GM23338 (cell line): ENCODE data around the gene PATE2. TPM values are rescaled to one million over a fixed set of nuclear protein-coding genes. Genes with fewer than 3 reads are reported as not detected.

ENCODE experiments used
- ATAC-seq: fragments of 200-7000 bp; cut with Tn5 transposase; 3 replicates; pipeline ENCODE4 v1.9.1; 2020
- DNase-seq: peaks from one replicate; pipeline ENCODE4 v3.0.0-alpha.2; 2015; ENCODE audit warnings: low spot score
- H2AFZ ChIP-seq: fragments of 200-600 bp; sonication (generic); 2 replicates; pipeline ENCODE4 v1.8.0; 2016; ENCODE audit warnings: antibody characterized with exemption, mild to moderate bottlenecking, moderate library complexity
- H3F3A ChIP-seq: fragments of 200-600 bp; sonication (generic); replicated peaks from 2 replicates; pipeline ENCODE4 v1.8.0; 2017; ENCODE audit warnings: antibody characterized with exemption, mixed run types, low read depth
- H3K27ac ChIP-seq: fragments of 200-600 bp; sonication (generic); 2 replicates; pipeline ENCODE4 v1.6.1; 2016; ENCODE audit warnings: low read depth
- H3K27me3 ChIP-seq: fragments of 200-600 bp; sonication (generic); 2 replicates; pipeline ENCODE4 v1.8.0; 2016; ENCODE audit warnings: mild to moderate bottlenecking, mixed run types, moderate library complexity; ENCODE audit not compliant: insufficient read depth
- H3K36me3 ChIP-seq: fragments of 200-600 bp; sonication (generic); 2 replicates; pipeline ENCODE4 v1.8.0; 2016; ENCODE audit warnings: mild to moderate bottlenecking; ENCODE audit not compliant: insufficient read depth
- H3K4me1 ChIP-seq: fragments of 200-600 bp; sonication (generic); 2 replicates; pipeline ENCODE4 v1.8.0; 2016; ENCODE audit warnings: mild to moderate bottlenecking, moderate library complexity; ENCODE audit not compliant: insufficient read depth
- H3K4me2 ChIP-seq: fragments of 200-600 bp; sonication (generic); 2 replicates; pipeline ENCODE4 v1.7.1; 2017; ENCODE audit warnings: mixed run types
- H3K4me3 ChIP-seq: fragments of 200-600 bp; sonication (generic); 2 replicates; pipeline ENCODE4 v1.6.1; 2016; ENCODE audit warnings: mixed run types
- H3K79me2 ChIP-seq: fragments of 200-600 bp; sonication (generic); replicated peaks from 2 replicates; pipeline ENCODE4 v1.8.0; 2017; ENCODE audit warnings: mild to moderate bottlenecking; ENCODE audit not compliant: insufficient read depth
- H3K9me2 ChIP-seq: fragments of 200-600 bp; sonication (generic); 2 replicates; pipeline ENCODE4 v1.8.0; 2017; ENCODE audit not compliant: insufficient read depth
- H4K20me1 ChIP-seq: fragments of 200-600 bp; sonication (generic); replicated peaks from 2 replicates; pipeline ENCODE4 v1.8.0; 2017; ENCODE audit warnings: mild to moderate bottlenecking; ENCODE audit not compliant: insufficient read depth
- H3K27ac Mint-ChIP-seq: 2 replicates; pipeline ENCODE4 v1.8.0; 2020; ENCODE audit warnings: inconsistent platforms, mild to moderate bottlenecking, moderate library complexity, mixed read lengths
- H3K27me3 Mint-ChIP-seq: 3 replicates; pipeline ENCODE4 v1.8.0; 2022; ENCODE audit warnings: low read depth, mild to moderate bottlenecking, moderate library complexity, mixed read lengths, inconsistent platforms; ENCODE audit not compliant: insufficient read depth, poor library complexity
- H3K36me3 Mint-ChIP-seq: 3 replicates; pipeline ENCODE4 v1.8.0; 2021; ENCODE audit warnings: low read depth, mild to moderate bottlenecking, inconsistent platforms, moderate library complexity, mixed read lengths
- H3K4me1 Mint-ChIP-seq: 3 replicates; pipeline ENCODE4 v1.8.0; 2020; ENCODE audit warnings: mild to moderate bottlenecking, inconsistent platforms, mixed read lengths
- H3K4me3 Mint-ChIP-seq: 3 replicates; pipeline ENCODE4 v1.8.0; 2021; ENCODE audit warnings: moderate library complexity, mild to moderate bottlenecking, inconsistent platforms, mixed read lengths
- H3K9me3 Mint-ChIP-seq: 3 replicates; pipeline ENCODE4 v1.8.0; 2020; ENCODE audit warnings: moderate library complexity, mild to moderate bottlenecking, inconsistent platforms, mixed read lengths
- CREB1 ChIP-seq: fragments of 250-450 bp; sonication (Bioruptor Pico); IDR thresholded peaks from 2 replicates; pipeline ENCODE4 v1.5.0; 2020; ENCODE audit warnings: low read depth, mild to moderate bottlenecking, moderate library complexity
- EZH2 ChIP-seq: fragments of 200-600 bp; sonication (generic); IDR thresholded peaks from one replicate; pipeline ENCODE4 v1.8.0; 2017; ENCODE audit warnings: antibody characterized with exemption, mild to moderate bottlenecking, low read depth; ENCODE audit not compliant: unreplicated experiment
- EZH2phosphoT487 ChIP-seq: fragments of 200-600 bp; sonication (generic); IDR thresholded peaks from one replicate; pipeline ENCODE4 v1.8.1; 2018; ENCODE audit warnings: antibody characterized with exemption; ENCODE audit not compliant: unreplicated experiment
- JUNB ChIP-seq: IDR thresholded peaks from one replicate; pipeline ENCODE4 v1.6.1; 2016; ENCODE audit warnings: antibody characterized with exemption; ENCODE audit not compliant: unreplicated experiment
- NANOG ChIP-seq: IDR thresholded peaks from 2 replicates; pipeline ENCODE4 v1.6.1; 2016; ENCODE audit warnings: antibody characterized with exemption, borderline replicate concordance
- ZNF331 ChIP-seq: fragments of 250-450 bp; sonication (Bioruptor Pico); IDR thresholded peaks from 2 replicates; pipeline ENCODE4 v1.5.0; 2020; ENCODE audit warnings: low read depth, mild to moderate bottlenecking, moderate library complexity
- polyA plus RNA-seq: library from polyadenylated mRNA; unstranded; fragments of >200 nt; fragmentation: Nextera tagmentation; extraction: Ambion mirVana; gene quantifications from 2 replicates; pipeline ENCODE4 v1.2.1, GENCODE V29; 2016
- total RNA-seq: library from RNA; depleted of rRNA; stranded (reverse); fragments of >200 nt; shearing (Covaris generic); gene quantifications from 2 replicates; pipeline ENCODE4 v1.2.3, GENCODE V29; 2014
- TF ChIP-seq, protein P1 (sequence below): fragments of 250-450 bp; sonication (Bioruptor Pico); IDR thresholded peaks from 2 replicates; pipeline ENCODE4 v1.5.0; 2020; ENCODE audit warnings: mild to moderate bottlenecking, moderate library complexity
- TF ChIP-seq, protein P2 (sequence below), 2 experiments: fragments of 200-600 bp in 1 of 2; sonication (generic) in 1 of 2; conservative IDR thresholded peaks; 2 replicates each; pipeline versions ENCODE4 v1.5.1 to v1.6.1; 2016 to 2017; ENCODE audit warnings: antibody characterized with exemption in 2 of 2, low read depth in 2 of 2, mild to moderate bottlenecking in 2 of 2, moderate library complexity in 1 of 2
- TF ChIP-seq, protein P3 (sequence below): IDR thresholded peaks from one replicate; pipeline ENCODE4 v1.6.1; 2018; ENCODE audit warnings: antibody characterized with exemption; ENCODE audit not compliant: unreplicated experiment

The PATE2 gene
- total and polyA plus RNA-seq, 2 experiments from 2014 or later, result 0.16 TPM; not detected in 1

DNA sequence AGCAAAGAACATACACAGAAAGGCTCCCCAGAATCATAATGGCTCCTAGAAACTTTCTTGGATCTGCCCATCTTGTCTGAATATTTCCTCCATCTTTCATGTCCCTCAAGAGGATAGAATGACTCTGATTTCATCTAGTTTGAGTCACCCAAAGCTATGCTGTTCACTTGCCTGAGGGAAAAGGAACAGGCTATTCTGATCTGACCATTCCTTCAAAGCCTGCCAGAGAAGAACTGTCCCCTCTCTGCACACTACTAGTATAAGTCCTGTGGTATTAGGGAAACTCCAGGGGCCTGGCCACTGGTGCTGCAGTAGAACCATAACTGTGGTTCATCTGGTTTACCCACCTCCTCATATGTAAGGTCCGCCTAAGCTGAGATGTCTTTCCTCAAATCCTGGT, 34.9 kb downstream of the PATE2 start:
- Histone ChIP-seq H3K4me2 (no peak overlapping the region), H3K4me3 (no peak overlapping the region), H3K27ac (no peak overlapping the region), H3K27me3 (no peaks in the 10 kb centered on the region), H3K36me3 (no peaks in the 10 kb centered on the region), H3K79me2 (no peaks in the 10 kb centered on the region), H3K4me1 (no peaks in the 10 kb centered on the region), H3F3A (no peaks in the 10 kb centered on the region), H2AFZ (no peak overlapping the region), H3K9me2 (no peaks in the 10 kb centered on the region), H4K20me1 (no peaks in the 10 kb centered on the region)
- Mint-ChIP-seq H3K4me1 (no peaks in the 10 kb centered on the region), H3K36me3 (no peaks in the 10 kb centered on the region), H3K27ac (no peak overlapping the region), H3K9me3 (no peaks in the 10 kb centered on the region), H3K27me3 (no peaks in the 10 kb centered on the region), H3K4me3 (no peak overlapping the region)
- TF ChIP-seq, protein P1, sequence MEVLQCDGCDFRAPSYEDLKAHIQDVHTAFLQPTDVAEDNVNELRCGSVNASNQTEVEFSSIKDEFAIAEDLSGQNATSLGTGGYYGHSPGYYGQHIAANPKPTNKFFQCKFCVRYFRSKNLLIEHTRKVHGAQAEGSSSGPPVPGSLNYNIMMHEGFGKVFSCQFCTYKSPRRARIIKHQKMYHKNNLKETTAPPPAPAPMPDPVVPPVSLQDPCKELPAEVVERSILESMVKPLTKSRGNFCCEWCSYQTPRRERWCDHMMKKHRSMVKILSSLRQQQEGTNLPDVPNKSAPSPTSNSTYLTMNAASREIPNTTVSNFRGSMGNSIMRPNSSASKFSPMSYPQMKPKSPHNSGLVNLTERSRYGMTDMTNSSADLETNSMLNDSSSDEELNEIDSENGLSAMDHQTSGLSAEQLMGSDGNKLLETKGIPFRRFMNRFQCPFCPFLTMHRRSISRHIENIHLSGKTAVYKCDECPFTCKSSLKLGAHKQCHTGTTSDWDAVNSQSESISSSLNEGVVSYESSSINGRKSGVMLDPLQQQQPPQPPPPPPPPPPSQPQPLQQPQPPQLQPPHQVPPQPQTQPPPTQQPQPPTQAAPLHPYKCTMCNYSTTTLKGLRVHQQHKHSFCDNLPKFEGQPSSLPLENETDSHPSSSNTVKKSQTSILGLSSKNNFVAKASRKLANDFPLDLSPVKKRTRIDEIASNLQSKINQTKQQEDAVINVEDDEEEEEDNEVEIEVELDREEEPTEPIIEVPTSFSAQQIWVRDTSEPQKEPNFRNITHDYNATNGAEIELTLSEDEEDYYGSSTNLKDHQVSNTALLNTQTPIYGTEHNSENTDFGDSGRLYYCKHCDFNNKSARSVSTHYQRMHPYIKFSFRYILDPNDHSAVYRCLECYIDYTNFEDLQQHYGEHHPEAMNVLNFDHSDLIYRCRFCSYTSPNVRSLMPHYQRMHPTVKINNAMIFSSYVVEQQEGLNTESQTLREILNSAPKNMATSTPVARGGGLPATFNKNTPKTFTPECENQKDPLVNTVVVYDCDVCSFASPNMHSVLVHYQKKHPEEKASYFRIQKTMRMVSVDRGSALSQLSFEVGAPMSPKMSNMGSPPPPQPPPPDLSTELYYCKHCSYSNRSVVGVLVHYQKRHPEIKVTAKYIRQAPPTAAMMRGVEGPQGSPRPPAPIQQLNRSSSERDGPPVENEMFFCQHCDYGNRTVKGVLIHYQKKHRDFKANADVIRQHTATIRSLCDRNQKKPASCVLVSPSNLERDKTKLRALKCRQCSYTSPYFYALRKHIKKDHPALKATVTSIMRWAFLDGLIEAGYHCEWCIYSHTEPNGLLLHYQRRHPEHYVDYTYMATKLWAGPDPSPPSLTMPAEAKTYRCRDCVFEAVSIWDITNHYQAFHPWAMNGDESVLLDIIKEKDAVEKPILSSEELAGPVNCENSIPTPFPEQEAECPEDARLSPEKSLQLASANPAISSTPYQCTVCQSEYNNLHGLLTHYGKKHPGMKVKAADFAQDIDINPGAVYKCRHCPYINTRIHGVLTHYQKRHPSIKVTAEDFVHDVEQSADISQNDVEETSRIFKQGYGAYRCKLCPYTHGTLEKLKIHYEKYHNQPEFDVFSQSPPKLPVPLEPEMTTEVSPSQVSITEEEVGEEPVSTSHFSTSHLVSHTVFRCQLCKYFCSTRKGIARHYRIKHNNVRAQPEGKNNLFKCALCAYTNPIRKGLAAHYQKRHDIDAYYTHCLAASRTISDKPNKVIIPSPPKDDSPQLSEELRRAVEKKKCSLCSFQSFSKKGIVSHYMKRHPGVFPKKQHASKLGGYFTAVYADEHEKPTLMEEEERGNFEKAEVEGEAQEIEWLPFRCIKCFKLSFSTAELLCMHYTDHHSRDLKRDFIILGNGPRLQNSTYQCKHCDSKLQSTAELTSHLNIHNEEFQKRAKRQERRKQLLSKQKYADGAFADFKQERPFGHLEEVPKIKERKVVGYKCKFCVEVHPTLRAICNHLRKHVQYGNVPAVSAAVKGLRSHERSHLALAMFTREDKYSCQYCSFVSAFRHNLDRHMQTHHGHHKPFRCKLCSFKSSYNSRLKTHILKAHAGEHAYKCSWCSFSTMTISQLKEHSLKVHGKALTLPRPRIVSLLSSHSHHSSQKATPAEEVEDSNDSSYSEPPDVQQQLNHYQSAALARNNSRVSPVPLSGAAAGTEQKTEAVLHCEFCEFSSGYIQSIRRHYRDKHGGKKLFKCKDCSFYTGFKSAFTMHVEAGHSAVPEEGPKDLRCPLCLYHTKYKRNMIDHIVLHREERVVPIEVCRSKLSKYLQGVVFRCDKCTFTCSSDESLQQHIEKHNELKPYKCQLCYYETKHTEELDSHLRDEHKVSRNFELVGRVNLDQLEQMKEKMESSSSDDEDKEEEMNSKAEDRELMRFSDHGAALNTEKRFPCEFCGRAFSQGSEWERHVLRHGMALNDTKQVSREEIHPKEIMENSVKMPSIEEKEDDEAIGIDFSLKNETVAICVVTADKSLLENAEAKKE (CRISPR knock-in tag), result no peak
- no peak for TF ChIP-seq ZNF331 (CRISPR knock-in tag)
- no peak for TF ChIP-seq CREB1
- TF ChIP-seq, protein P2, sequence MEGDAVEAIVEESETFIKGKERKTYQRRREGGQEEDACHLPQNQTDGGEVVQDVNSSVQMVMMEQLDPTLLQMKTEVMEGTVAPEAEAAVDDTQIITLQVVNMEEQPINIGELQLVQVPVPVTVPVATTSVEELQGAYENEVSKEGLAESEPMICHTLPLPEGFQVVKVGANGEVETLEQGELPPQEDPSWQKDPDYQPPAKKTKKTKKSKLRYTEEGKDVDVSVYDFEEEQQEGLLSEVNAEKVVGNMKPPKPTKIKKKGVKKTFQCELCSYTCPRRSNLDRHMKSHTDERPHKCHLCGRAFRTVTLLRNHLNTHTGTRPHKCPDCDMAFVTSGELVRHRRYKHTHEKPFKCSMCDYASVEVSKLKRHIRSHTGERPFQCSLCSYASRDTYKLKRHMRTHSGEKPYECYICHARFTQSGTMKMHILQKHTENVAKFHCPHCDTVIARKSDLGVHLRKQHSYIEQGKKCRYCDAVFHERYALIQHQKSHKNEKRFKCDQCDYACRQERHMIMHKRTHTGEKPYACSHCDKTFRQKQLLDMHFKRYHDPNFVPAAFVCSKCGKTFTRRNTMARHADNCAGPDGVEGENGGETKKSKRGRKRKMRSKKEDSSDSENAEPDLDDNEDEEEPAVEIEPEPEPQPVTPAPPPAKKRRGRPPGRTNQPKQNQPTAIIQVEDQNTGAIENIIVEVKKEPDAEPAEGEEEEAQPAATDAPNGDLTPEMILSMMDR (conservative IDR thresholded peaks at IDR 0.05; ENCODE audit: low read depth in 2 of 2), result no peak
- TF ChIP-seq, protein P3, sequence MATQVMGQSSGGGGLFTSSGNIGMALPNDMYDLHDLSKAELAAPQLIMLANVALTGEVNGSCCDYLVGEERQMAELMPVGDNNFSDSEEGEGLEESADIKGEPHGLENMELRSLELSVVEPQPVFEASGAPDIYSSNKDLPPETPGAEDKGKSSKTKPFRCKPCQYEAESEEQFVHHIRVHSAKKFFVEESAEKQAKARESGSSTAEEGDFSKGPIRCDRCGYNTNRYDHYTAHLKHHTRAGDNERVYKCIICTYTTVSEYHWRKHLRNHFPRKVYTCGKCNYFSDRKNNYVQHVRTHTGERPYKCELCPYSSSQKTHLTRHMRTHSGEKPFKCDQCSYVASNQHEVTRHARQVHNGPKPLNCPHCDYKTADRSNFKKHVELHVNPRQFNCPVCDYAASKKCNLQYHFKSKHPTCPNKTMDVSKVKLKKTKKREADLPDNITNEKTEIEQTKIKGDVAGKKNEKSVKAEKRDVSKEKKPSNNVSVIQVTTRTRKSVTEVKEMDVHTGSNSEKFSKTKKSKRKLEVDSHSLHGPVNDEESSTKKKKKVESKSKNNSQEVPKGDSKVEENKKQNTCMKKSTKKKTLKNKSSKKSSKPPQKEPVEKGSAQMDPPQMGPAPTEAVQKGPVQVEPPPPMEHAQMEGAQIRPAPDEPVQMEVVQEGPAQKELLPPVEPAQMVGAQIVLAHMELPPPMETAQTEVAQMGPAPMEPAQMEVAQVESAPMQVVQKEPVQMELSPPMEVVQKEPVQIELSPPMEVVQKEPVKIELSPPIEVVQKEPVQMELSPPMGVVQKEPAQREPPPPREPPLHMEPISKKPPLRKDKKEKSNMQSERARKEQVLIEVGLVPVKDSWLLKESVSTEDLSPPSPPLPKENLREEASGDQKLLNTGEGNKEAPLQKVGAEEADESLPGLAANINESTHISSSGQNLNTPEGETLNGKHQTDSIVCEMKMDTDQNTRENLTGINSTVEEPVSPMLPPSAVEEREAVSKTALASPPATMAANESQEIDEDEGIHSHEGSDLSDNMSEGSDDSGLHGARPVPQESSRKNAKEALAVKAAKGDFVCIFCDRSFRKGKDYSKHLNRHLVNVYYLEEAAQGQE, result no peak
- no peak for TF ChIP-seq JUNB
- TF ChIP-seq NANOG, result no peak
- no peak for TF ChIP-seq EZH2
- TF ChIP-seq EZH2phosphoT487, result no peak
- DNase-seq (no peak), ATAC-seq (no peak)
